Transverse colon (tissue), 4 donors: Measurements from ENCODE around the gene MRGPRE. TPM values are rescaled to one million over a fixed set of nuclear protein-coding genes. Genes with fewer than 3 reads are reported as not detected.

ENCODE experiments used
- DNase-seq: peaks from one replicate; pipeline ENCODE4 v3.0.0-alpha.2; 2019
- H3K27ac ChIP-seq, 4 donors: fragments of 200-600 bp; sonication (generic); 2 replicates each; pipeline ENCODE4 v1.5.1; 2016 to 2018; ENCODE audit warnings: inconsistent platforms in 4 of 4
- H3K27me3 ChIP-seq: fragments of 200-600 bp; sonication (generic); 2 replicates; pipeline ENCODE4 v1.5.1; 2017; ENCODE audit warnings: inconsistent platforms
- H3K36me3 ChIP-seq, 4 donors: fragments of 200-600 bp; sonication (generic); 2 replicates each; pipeline ENCODE4 v1.5.1; 2017 to 2019; ENCODE audit warnings: inconsistent platforms in 4 of 4
- H3K4me1 ChIP-seq, 4 donors: fragments of 200-600 bp; sonication (generic); 2 replicates each; pipeline ENCODE4 v1.5.1; 2017 to 2020; ENCODE audit warnings: inconsistent platforms in 4 of 4
- H3K4me3 ChIP-seq, 4 donors: fragments of 200-600 bp; sonication (generic); 1 replicate in 1 of 4; 2 replicates in 3 of 4; pipeline versions ENCODE4 v1.5.1 to v1.6.1; 2017 to 2019; ENCODE audit warnings: inconsistent platforms in 4 of 4
- H3K9me3 ChIP-seq, 2 donors: fragments of 200-600 bp; sonication (generic); 2 replicates each; pipeline ENCODE4 v1.5.1; 2017 to 2019; ENCODE audit warnings: inconsistent platforms in 2 of 2
- EP300 ChIP-seq: sonication (generic); formaldehyde crosslinking; IDR thresholded peaks from one replicate; pipeline ENCODE4 v1.6.1; 2017; ENCODE audit warnings: antibody characterized with exemption, low read depth
- POLR2A ChIP-seq: fragments of 450-650 bp; IDR thresholded peaks from one replicate; pipeline ENCODE4 v1.6.1; 2016; ENCODE audit warnings: antibody characterized with exemption, mild to moderate bottlenecking, moderate library complexity
- POLR2AphosphoS5 ChIP-seq, 3 donors: sonication (generic); formaldehyde crosslinking; IDR thresholded peaks; one replicate each; pipeline ENCODE4 v1.6.1; 2016; ENCODE audit warnings: antibody characterized with exemption in 3 of 3
- WGBS, 2 donors: methylation state at CpG; one replicate each; pipeline ENCODE4 v1.1.5; 2018; ENCODE audit warnings: low coverage in 1 of 2; 5-methylcytosine and 5-hydroxymethylcytosine counted together
- in situ Hi-C, 4 donors: fragments of 200-750 bp; cut with MboI; loops; one replicate each; pipeline versions ENCODE4 v1.15.0 to v1.15.1; 2017; ENCODE audit warnings: low sequenced_read_pairs in 3 of 4, low pct_ligation_motif_present in 1 of 4, low pct_unique_long_range_greater_than_20kb in 1 of 4
- intact Hi-C: fragments of 100-400 bp; cut with DNase I; formaldehyde crosslinking; loops from one replicate; pipeline ENCODE4 v1.15.1; 2023; ENCODE audit warnings: low total_unique reads
- total RNA-seq, 4 donors: library from RNA; depleted of rRNA; stranded (reverse); fragments of >200 nt; gene quantifications; one replicate each; pipeline ENCODE4 v1.1.0, GENCODE V29; 2016
- TF ChIP-seq, protein P1 (sequence below), 5 experiments: fragments of 200-600 bp in 3 of 5; fragments of 450-650 bp in 2 of 5; sonication (generic) in 3 of 5; IDR thresholded peaks; 1 replicate in 2 of 5; 2 replicates in 3 of 5; pipeline ENCODE4 v1.5.1; 2016 to 2017; ENCODE audit warnings: antibody characterized with exemption in 5 of 5, inconsistent platforms in 3 of 5, mild to moderate bottlenecking in 2 of 5, moderate library complexity in 1 of 5

Gene MRGPRE
- total RNA-seq, 4 donors from 2014 or later, result not detected

GRCh38 chr11:3183523-3183922 lies 48.7 kb downstream of the MRGPRE start:
- 90% methylated on average over 6 of the region's 6 CpGs; no CpG with 5 or more reads in 1 of the 2 donors for WGBS, 2 donors
- no peak for DNase-seq
- H3K27ac ChIP-seq, result no peak overlapping the region
- no peaks in the 10 kb centered on the region for H3K36me3 ChIP-seq
- no peak overlapping the region for H3K4me3 ChIP-seq
- H3K4me1 ChIP-seq, result no peaks in the 10 kb centered on the region
- intact Hi-C loops (no loop called here), in situ Hi-C loops (no loop called here)
- TF ChIP-seq EP300 (no peak), POLR2A (no peak), POLR2AphosphoS5 (IDR thresholded peaks at IDR 0.05) (no peak)
- TF ChIP-seq, protein P1, sequence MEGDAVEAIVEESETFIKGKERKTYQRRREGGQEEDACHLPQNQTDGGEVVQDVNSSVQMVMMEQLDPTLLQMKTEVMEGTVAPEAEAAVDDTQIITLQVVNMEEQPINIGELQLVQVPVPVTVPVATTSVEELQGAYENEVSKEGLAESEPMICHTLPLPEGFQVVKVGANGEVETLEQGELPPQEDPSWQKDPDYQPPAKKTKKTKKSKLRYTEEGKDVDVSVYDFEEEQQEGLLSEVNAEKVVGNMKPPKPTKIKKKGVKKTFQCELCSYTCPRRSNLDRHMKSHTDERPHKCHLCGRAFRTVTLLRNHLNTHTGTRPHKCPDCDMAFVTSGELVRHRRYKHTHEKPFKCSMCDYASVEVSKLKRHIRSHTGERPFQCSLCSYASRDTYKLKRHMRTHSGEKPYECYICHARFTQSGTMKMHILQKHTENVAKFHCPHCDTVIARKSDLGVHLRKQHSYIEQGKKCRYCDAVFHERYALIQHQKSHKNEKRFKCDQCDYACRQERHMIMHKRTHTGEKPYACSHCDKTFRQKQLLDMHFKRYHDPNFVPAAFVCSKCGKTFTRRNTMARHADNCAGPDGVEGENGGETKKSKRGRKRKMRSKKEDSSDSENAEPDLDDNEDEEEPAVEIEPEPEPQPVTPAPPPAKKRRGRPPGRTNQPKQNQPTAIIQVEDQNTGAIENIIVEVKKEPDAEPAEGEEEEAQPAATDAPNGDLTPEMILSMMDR (IDR thresholded peaks at IDR 0.05), result no peak
- no peaks in the 10 kb centered on the region for H3K9me3 ChIP-seq
- no peaks in the 10 kb centered on the region for H3K27me3 ChIP-seq

DNA sequence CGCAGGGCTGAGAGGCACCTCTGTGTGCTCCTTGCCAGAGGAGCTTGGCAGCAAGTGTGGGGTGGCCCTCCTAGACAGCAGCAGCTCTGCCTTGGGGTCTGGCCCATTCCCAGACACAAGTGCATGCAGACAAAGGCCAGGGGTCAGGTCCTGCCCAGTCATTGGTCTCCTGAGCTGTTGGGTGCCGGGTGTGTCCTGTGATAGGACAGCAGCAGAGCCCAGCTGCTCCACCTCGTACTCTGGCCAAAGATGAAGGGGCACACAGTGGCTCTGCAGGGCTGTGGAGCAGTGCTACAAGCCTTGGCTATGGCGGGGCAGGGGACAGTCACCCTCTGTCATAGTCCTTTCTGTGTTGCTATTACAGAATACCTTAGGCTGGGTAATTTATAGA lies 49.8 kb downstream of the MRGPRE start:
- in situ Hi-C loops, result no loop called here
- Histone ChIP-seq H3K27ac (no peak overlapping the region), H3K4me3 (no peak overlapping the region), H3K9me3 (no peaks in the 10 kb centered on the region), H3K27me3 (no peaks in the 10 kb centered on the region), H3K4me1 (no peaks in the 10 kb centered on the region), H3K36me3 (no peaks in the 10 kb centered on the region)
- WGBS, 2 donors, result 93% methylated on average over 4 of the region's 4 CpGs; no CpG with 5 or more reads in 1 of the 2 donors
- no peak for DNase-seq
- intact Hi-C loops, result no loop called here
- TF ChIP-seq EP300, result no peak
- TF ChIP-seq POLR2A, result no peak
- no peak for TF ChIP-seq POLR2AphosphoS5 (IDR thresholded peaks at IDR 0.05)
- TF ChIP-seq, protein P1 (IDR thresholded peaks at IDR 0.05), result no peak

- Histone ChIP-seq H3K36me3 (no peaks in the 10 kb centered on the region), H3K4me3 (no peak overlapping the region), H3K27ac (no peak overlapping the region), H3K4me1 (no peaks in the 10 kb centered on the region), H3K27me3 (no peaks in the 10 kb centered on the region), H3K9me3 (no peaks in the 10 kb centered on the region)
- TF ChIP-seq POLR2AphosphoS5 (IDR thresholded peaks at IDR 0.05) (no peak), POLR2A (no peak), EP300 (no peak)
- TF ChIP-seq, protein P1 (IDR thresholded peaks at IDR 0.05), result no peak
- intact Hi-C loops, result loop anchor here (1.0 kb wide), 1 partner anchor 38 kb away; no protein-coding TSS in a partner anchor
- 85 to 100% methylated on average over 1 to 12 of the region's 12 CpGs for WGBS, 2 donors
- in situ Hi-C loops, result no loop called here
- no peak for DNase-seq
Measured at GRCh38 chr11:3181725-3182461, 50.3 kb downstream of the MRGPRE start.

DNA sequence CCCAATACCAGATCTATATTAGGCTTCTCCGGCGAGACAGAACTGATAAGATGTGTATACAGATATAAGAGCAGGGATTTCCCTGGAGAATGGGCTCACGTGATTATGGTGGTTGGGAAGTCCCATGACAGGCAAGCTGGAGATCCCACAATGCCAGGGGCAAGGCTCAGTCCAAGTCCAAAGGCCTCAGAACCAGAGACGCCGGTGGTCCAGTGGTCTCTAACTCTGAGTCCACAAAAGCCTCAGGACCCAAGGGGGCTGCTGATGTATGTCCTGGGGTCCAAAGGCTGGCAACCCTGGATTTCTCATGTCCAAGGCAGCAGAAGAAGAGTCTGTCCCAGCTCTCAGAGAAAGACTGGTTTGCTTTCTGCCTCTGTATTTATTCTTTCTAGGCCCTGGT lies 51.3 kb downstream of the MRGPRE start:
- TF ChIP-seq, protein P1 (IDR thresholded peaks at IDR 0.05), result no peak
- TF ChIP-seq EP300, result no peak
- TF ChIP-seq POLR2AphosphoS5 (IDR thresholded peaks at IDR 0.05), result no peak
- no peak for TF ChIP-seq POLR2A
- 78 to 83% methylated on average over 4 to 5 of the region's 5 CpGs for WGBS, 2 donors
- H3K9me3 ChIP-seq, result peaks cover 0 to 3% of the 10 kb centered on the region in 2 donors
- H3K27ac ChIP-seq, result no peak overlapping the region
- no peaks in the 10 kb centered on the region for H3K36me3 ChIP-seq
- intact Hi-C loops, result loop anchor here (1.0 kb wide), 1 partner anchor 39 kb away; no protein-coding TSS in a partner anchor
- H3K27me3 ChIP-seq, result no peaks in the 10 kb centered on the region
- no peak overlapping the region for H3K4me3 ChIP-seq
- in situ Hi-C loops, result no loop called here
- no peaks in the 10 kb centered on the region for H3K4me1 ChIP-seq
- no peak for DNase-seq
